Measurements from ENCODE around the gene PCDHGA12. TPM values are rescaled to one million over a fixed set of nuclear protein-coding genes. Genes with fewer than 3 reads are reported as not detected.
"Not testable (repeated sequence)": the region's sequence is repeated elsewhere in the genome, so short reads cannot be mapped to it uniquely, and the experiment has no call there.

Gene PCDHGA12
- total RNA-seq, 1 donor from 2014 or later: 4.8 TPM

DNA sequence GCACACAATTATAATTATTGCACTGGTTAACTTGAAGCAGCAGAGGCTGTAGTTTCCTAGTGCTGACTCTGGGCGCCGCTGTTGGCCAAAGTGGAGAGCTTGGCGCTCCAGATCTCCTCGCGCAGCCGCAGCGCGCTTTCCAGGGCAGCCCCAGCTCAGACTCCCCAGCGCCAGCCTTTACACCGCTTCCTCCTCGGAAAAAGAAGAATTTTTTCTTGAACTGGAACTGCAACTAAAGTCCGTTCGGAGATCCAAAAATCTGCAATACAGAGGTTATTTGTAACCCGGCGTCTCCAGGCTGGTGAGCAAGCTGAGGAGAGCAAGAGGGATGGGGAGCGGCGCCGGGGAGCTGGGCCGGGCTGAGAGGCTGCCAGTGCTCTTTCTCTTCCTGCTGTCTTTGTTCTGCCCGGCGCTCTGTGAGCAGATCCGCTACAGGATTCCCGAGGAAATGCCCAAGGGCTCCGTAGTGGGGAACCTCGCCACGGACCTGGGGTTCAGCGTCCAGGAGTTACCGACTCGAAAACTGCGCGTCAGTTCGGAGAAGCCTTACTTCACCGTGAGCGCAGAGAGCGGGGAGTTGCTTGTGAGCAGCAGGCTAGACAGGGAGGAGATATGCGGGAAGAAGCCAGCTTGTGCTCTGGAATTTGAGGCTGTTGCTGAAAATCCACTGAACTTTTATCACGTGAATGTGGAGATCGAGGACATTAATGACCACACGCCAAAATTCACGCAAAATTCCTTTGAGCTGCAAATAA is 42.6 kb upstream of the PCDHGA12 start, which contains the start of gene PCDHGB4:
Gene PCDHGB4, plus strand, starts transcription at position 142 of the 755 bp plus-strand sequence. Its CDS starts 187 bp downstream, at position 329.
- Histone ChIP-seq H3K4me3 (peak within 1 kb of the TSS; percentile 55), H3K36me3 (peaks cover 33% of the 10 kb centered on the region), H3K9me3 (replicated peaks) (peaks cover 96% of the 10 kb centered on the region), H3K4me1 (peaks cover 30% of the 10 kb centered on the region)
- H3K27me3 ChIP-seq (ENCODE audit: low read depth); H3K27ac ChIP-seq (replicated peaks); intact Hi-C loops (cut with micrococcal nuclease): not testable (repeated sequence)
- peak; percentile 42 for DNase-seq
- TF ChIP-seq, protein P1, sequence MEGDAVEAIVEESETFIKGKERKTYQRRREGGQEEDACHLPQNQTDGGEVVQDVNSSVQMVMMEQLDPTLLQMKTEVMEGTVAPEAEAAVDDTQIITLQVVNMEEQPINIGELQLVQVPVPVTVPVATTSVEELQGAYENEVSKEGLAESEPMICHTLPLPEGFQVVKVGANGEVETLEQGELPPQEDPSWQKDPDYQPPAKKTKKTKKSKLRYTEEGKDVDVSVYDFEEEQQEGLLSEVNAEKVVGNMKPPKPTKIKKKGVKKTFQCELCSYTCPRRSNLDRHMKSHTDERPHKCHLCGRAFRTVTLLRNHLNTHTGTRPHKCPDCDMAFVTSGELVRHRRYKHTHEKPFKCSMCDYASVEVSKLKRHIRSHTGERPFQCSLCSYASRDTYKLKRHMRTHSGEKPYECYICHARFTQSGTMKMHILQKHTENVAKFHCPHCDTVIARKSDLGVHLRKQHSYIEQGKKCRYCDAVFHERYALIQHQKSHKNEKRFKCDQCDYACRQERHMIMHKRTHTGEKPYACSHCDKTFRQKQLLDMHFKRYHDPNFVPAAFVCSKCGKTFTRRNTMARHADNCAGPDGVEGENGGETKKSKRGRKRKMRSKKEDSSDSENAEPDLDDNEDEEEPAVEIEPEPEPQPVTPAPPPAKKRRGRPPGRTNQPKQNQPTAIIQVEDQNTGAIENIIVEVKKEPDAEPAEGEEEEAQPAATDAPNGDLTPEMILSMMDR (IDR thresholded peaks at IDR 0.05; ENCODE audit: borderline replicate concordance): peak; percentile 71

DNA sequence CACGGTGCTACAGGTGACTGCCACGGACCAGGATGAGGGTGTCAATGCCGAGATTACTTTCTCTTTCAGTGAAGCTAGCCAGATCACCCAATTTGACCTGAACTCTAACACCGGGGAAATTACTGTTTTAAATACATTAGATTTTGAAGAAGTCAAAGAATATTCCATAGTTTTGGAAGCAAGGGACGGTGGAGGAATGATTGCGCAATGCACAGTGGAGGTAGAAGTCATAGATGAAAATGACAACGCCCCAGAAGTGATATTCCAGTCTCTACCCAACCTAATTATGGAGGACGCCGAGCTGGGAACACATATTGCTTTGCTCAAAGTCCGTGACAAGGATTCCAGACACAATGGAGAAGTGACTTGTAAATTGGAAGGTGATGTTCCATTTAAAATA is 41.6 kb upstream of the PCDHGA12 start:
- Histone ChIP-seq H3K27ac (replicated peaks) (no peak overlapping the region), H3K36me3 (peaks cover 38% of the 10 kb centered on the region), H3K4me1 (peaks cover 29% of the 10 kb centered on the region), H3K9me3 (replicated peaks) (peaks cover 96% of the 10 kb centered on the region), H3K27me3 (ENCODE audit: low read depth) (no peaks in the 10 kb centered on the region), H3K4me3 (no peak overlapping the region)
- intact Hi-C loops (cut with micrococcal nuclease): no loop called here
- TF ChIP-seq, protein P1 (IDR thresholded peaks at IDR 0.05; ENCODE audit: borderline replicate concordance): no peak
- DNase-seq: no peak

DNA sequence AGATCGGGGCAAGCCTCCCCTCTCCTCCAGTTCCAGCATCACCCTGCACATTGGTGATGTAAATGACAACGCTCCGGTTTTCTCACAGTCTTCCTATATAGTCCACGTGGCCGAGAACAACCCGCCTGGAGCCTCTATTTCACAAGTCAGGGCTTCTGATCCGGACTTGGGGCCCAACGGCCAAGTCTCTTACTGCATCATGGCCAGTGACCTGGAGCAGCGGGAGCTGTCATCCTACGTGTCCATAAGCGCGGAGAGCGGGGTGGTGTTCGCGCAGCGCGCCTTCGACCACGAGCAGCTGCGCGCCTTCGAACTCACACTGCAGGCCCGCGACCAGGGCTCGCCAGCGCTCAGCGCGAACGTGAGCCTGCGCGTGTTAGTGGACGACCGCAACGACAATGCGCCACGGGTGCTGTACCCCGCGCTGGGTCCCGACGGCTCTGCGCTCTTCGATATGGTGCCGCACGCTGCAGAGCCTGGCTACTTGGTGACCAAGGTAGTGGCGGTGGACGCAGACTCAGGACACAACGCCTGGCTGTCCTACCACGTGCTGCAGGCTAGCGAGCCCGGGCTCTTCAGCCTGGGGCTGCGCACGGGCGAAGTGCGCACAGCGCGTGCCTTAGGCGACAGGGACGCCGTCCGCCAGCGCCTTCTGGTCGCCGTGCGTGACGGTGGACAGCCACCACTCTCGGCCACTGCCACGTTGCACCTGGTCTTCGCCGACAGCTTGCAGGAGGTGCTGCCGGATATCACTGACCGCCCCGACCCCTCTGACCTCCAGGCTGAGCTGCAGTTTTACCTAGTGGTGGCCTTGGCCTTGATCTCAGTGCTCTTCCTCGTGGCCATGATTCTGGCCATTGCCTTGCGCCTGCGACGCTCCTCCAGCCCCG is 40.9 kb upstream of the PCDHGA12 start:
- TF ChIP-seq, protein P1 (IDR thresholded peaks at IDR 0.05; ENCODE audit: borderline replicate concordance): no peak
- peaks cover 42% of the 10 kb centered on the region for H3K36me3 ChIP-seq
- no peaks in the 10 kb centered on the region for H3K27me3 ChIP-seq (ENCODE audit: low read depth)
- intact Hi-C loops (cut with micrococcal nuclease): no loop called here
- no peak for DNase-seq
- H3K27ac ChIP-seq (replicated peaks): no peak overlapping the region
- peaks cover 96% of the 10 kb centered on the region for H3K9me3 ChIP-seq (replicated peaks)
- H3K4me3 ChIP-seq: no peak overlapping the region
- peaks cover 29% of the 10 kb centered on the region for H3K4me1 ChIP-seq

DNA sequence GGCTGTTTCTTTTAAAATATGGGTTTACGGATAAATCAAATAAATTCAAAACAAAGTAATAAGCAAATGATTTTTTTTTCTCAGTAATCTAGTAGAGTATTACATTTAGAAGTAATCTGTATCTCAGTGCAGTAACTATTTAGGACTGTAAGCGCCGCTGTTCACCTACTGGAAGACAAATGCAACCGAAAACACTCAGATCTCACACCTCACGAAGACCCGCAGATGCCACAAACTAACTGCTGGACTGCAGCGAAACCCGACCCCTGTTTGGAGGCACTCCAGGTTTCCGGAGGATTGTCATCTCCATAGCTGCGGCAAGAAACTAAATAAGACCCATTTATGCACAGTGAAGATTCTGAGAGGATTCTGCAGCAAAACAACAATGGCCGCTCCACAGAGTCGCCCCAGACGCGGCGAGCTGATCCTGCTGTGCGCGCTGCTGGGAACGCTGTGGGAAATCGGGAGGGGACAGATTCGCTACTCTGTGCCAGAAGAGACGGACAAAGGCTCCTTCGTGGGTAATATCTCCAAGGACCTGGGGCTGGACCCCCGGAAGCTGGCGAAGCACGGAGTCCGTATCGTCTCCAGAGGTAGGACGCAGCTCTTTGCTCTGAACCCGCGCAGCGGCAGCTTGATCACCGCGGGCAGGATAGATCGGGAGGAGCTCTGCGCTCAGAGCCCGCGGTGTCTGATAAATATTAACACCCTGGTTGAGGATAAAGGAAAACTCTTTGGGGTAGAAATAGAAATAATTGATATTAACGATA is 37.7 kb upstream of the PCDHGA12 start, which contains the start of gene PCDHGA8:
Gene PCDHGA8, plus strand, starts transcription at position 205 of the 770 bp plus-strand sequence. Its CDS starts 181 bp downstream, at position 386.
- H3K27ac ChIP-seq (replicated peaks): no peak within 1 kb of the TSS
- H3K4me3 ChIP-seq: no peak within 1 kb of the TSS
- DNase-seq: no peak
- H3K36me3 ChIP-seq: peaks cover 35% of the 10 kb centered on the region
- peaks cover 93% of the 10 kb centered on the region for H3K9me3 ChIP-seq (replicated peaks)
- TF ChIP-seq, protein P1 (IDR thresholded peaks at IDR 0.05; ENCODE audit: borderline replicate concordance): peak; percentile 39
- peaks cover 29% of the 10 kb centered on the region for H3K4me1 ChIP-seq
- intact Hi-C loops (cut with micrococcal nuclease): no loop called here
- no peaks in the 10 kb centered on the region for H3K27me3 ChIP-seq (ENCODE audit: low read depth)

DNA sequence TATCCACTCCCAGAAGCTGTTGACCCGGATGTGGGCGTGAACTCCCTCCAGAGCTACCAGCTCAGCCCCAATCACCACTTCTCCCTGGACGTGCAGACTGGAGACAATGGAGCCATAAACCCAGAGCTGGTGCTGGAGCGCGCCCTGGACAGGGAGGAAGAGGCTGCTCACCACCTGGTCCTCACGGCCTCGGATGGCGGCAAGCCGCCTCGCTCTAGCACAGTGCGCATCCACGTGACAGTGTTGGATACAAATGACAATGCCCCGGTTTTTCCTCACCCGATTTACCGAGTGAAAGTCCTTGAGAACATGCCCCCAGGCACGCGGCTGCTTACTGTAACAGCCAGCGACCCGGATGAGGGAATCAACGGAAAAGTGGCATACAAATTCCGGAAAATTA is 37.0 kb upstream of the PCDHGA12 start:
- intact Hi-C loops (cut with micrococcal nuclease): no loop called here
- H3K27me3 ChIP-seq (ENCODE audit: low read depth): no peaks in the 10 kb centered on the region
- DNase-seq: no peak
- no peak overlapping the region for H3K4me3 ChIP-seq
- TF ChIP-seq, protein P1 (IDR thresholded peaks at IDR 0.05; ENCODE audit: borderline replicate concordance): no peak
- peaks cover 94% of the 10 kb centered on the region for H3K9me3 ChIP-seq (replicated peaks)
- H3K27ac ChIP-seq (replicated peaks): no peak overlapping the region
- peaks cover 35% of the 10 kb centered on the region for H3K36me3 ChIP-seq
- H3K4me1 ChIP-seq: peaks cover 27% of the 10 kb centered on the region

DNA sequence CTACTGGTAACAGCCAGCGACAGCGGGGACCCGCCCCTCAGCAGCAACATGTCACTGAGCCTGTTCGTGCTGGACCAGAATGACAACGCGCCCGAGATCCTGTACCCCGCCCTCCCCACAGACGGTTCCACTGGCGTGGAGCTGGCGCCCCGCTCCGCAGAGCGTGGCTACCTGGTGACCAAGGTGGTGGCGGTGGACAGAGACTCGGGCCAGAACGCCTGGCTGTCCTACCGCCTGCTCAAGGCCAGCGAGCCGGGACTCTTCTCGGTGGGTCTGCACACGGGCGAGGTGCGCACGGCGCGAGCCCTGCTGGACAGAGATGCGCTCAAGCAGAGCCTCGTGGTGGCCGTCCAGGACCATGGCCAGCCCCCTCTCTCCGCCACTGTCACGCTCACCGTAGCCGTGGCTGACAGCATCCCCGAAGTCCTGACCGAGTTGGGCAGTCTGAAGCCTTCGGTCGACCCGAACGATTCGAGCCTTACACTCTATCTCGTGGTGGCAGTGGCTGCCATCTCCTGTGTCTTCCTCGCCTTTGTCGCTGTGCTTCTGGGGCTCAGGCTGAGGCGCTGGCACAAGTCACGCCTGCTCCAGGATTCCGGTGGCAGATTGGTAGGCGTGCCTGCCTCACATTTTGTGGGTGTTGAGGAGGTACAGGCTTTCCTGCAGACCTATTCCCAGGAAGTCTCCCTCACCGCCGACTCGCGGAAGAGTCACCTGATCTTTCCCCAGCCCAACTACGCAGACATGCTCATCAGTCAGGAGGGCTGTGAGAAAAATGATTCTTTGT is 35.7 kb upstream of the PCDHGA12 start:
- H3K9me3 ChIP-seq (replicated peaks): peaks cover 93% of the 10 kb centered on the region
- H3K27me3 ChIP-seq (ENCODE audit: low read depth); H3K27ac ChIP-seq (replicated peaks); DNase-seq; H3K4me3 ChIP-seq; intact Hi-C loops (cut with micrococcal nuclease): not testable (repeated sequence)
- H3K36me3 ChIP-seq: peaks cover 30% of the 10 kb centered on the region
- peaks cover 32% of the 10 kb centered on the region for H3K4me1 ChIP-seq
